ENCODE data around the gene OTOGL.
"Not testable (repeated sequence)": the region's sequence is repeated elsewhere in the genome, so short reads cannot be mapped to it uniquely, and the experiment has no call there.

OTOGL gene

GRCh38 chr12:80199931-80200330 is 100.6 kb downstream of the OTOGL start:
- Histone ChIP-seq H3K36me3 (ENCODE audit: control insufficient read depth in 2 of 2, insufficient read depth in 2 of 2, low read length in 2 of 2) (no peaks in the 10 kb centered on the region), H3K9ac (ENCODE audit: low read length in 2 of 2) (no peak overlapping the region), H3K4me3 (ENCODE audit: low read length in 2 of 2) (no peak overlapping the region)

DNA sequence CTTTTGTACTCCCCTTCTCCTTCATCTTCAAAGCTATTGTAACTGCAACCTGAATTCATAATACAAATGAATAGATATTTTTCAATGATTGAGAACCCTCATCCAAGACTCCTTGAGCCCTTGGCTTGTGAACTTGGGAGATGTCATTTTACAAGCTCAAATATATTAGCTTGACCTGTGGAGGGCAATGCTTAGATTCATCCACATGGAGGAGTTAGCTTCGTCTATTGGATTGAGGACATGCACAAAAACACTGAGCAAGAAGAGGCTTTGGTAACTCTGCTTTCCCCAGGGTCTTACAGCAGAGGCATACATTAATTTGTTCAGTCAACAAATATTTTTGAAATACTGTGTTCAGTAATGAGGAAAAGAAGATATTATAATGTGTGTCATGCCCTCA is 101.1 kb downstream of the OTOGL start:
- Histone ChIP-seq H3K4me3 (ENCODE audit: low read length in 2 of 2) (no peak overlapping the region), H3K4me1 (ENCODE audit: control insufficient read depth, insufficient read depth, low read length) (no peaks in the 10 kb centered on the region), H3K9ac (ENCODE audit: low read length in 2 of 2) (no peak overlapping the region), H3K36me3 (ENCODE audit: control insufficient read depth in 2 of 2, insufficient read depth in 2 of 2, low read length in 2 of 2) (no peaks in the 10 kb centered on the region), H3K27me3 (ENCODE audit: control insufficient read depth in 1 of 2, insufficient read depth in 2 of 2, low read length in 2 of 2) (no peaks in the 10 kb centered on the region), H3K27ac (ENCODE audit: low read length) (no peak overlapping the region), H3K9me3 (ENCODE audit: control insufficient read depth in 2 of 2, low read length in 2 of 2) (no peaks in the 10 kb centered on the region)

More at GRCh38 chr12:80199931-80200330, 100.6 kb downstream of the OTOGL start:
- Histone ChIP-seq H3K4me1 (ENCODE audit: control insufficient read depth, insufficient read depth, low read length) (no peaks in the 10 kb centered on the region), H3K27ac (ENCODE audit: low read length) (no peak overlapping the region), H3K9me3 (ENCODE audit: control insufficient read depth in 2 of 2, low read length in 2 of 2) (no peaks in the 10 kb centered on the region), H3K27me3 (ENCODE audit: control insufficient read depth in 1 of 2, insufficient read depth in 2 of 2, low read length in 2 of 2) (no peaks in the 10 kb centered on the region)

DNA sequence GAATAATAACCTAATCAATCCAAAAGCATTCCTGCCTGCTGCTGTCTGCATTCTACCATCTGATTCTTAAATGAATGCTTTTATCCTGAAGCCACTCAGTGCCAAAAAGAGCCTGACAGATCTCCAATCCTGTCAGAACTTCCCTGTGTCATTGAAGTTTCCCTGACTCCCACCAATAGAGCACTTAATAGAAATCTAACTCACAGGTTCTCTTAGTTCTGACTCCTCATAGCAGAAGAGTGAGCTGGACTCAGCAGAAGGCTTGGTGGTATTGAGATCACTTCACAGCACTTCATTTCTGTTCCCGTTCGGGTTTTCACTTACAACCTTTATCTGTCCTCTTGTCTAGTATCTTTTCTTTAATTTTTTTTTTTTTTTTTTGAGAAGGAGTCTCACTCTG is 102.6 kb downstream of the OTOGL start:
- H3K36me3 ChIP-seq (ENCODE audit: control insufficient read depth in 2 of 2, insufficient read depth in 2 of 2, low read length in 2 of 2), result no peaks in the 10 kb centered on the region
- no peak overlapping the region for H3K9ac ChIP-seq (ENCODE audit: low read length in 2 of 2)

GRCh38 chr12:80205960-80206359 is 106.6 kb downstream of the OTOGL start:
- no peak overlapping the region for H3K9ac ChIP-seq (ENCODE audit: low read length in 2 of 2)
- H3K4me3 ChIP-seq (ENCODE audit: low read length in 2 of 2), result no peak overlapping the region
- H3K36me3 ChIP-seq (ENCODE audit: control insufficient read depth in 2 of 2, insufficient read depth in 2 of 2, low read length in 2 of 2), result no peaks in the 10 kb centered on the region
- no peak overlapping the region for H3K27ac ChIP-seq (ENCODE audit: low read length)
- H3K9me3 ChIP-seq (ENCODE audit: control insufficient read depth in 2 of 2, low read length in 2 of 2), result no peaks in the 10 kb centered on the region
- H3K4me1 ChIP-seq (ENCODE audit: control insufficient read depth, insufficient read depth, low read length), result no peaks in the 10 kb centered on the region
- no peaks in the 10 kb centered on the region for H3K27me3 ChIP-seq (ENCODE audit: control insufficient read depth in 1 of 2, insufficient read depth in 2 of 2, low read length in 2 of 2)

More for the DNA sequence above, 102.6 kb downstream of the OTOGL start:
- no peaks in the 10 kb centered on the region for H3K27me3 ChIP-seq (ENCODE audit: control insufficient read depth in 1 of 2, insufficient read depth in 2 of 2, low read length in 2 of 2)
- H3K4me3 ChIP-seq (ENCODE audit: low read length in 2 of 2), result no peak overlapping the region
- no peak overlapping the region for H3K27ac ChIP-seq (ENCODE audit: low read length)
- H3K4me1 ChIP-seq (ENCODE audit: control insufficient read depth, insufficient read depth, low read length), result no peaks in the 10 kb centered on the region
- H3K9me3 ChIP-seq (ENCODE audit: control insufficient read depth in 2 of 2, low read length in 2 of 2), result no peaks in the 10 kb centered on the region

DNA sequence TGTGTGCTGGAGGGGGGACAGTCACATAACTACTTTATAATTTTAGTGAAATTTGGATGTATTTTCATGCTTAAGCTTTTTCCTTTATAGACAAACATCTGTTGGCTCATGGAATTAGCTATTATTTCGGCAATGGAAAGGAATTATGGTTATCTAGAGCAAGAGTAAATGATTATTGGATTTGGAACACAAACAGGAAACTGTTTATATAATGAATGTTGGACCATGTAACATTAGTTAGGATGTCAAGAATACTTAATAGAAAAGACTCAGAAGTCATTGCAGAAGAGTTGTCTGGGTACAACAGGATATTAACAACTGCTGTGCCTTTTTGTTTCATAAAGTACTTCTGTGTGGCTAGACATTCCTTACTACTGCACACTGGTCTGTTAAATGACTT is 108.7 kb downstream of the OTOGL start:
- H3K4me3 ChIP-seq (ENCODE audit: low read length in 2 of 2), result no peak overlapping the region
- no peaks in the 10 kb centered on the region for H3K9me3 ChIP-seq (ENCODE audit: control insufficient read depth in 2 of 2, low read length in 2 of 2)
- H3K9ac ChIP-seq (ENCODE audit: low read length in 2 of 2), result no peak overlapping the region
- H3K27ac ChIP-seq (ENCODE audit: low read length), result no peak overlapping the region
- H3K4me1 ChIP-seq (ENCODE audit: control insufficient read depth, insufficient read depth, low read length), result no peaks in the 10 kb centered on the region
- H3K36me3 ChIP-seq (ENCODE audit: control insufficient read depth in 2 of 2, insufficient read depth in 2 of 2, low read length in 2 of 2), result no peaks in the 10 kb centered on the region
- H3K27me3 ChIP-seq (ENCODE audit: control insufficient read depth in 1 of 2, insufficient read depth in 2 of 2, low read length in 2 of 2), result no peaks in the 10 kb centered on the region

GRCh38 chr12:80211671-80212070 is 112.3 kb downstream of the OTOGL start:
- H3K36me3 ChIP-seq (ENCODE audit: control insufficient read depth in 2 of 2, insufficient read depth in 2 of 2, low read length in 2 of 2), result no peaks in the 10 kb centered on the region

DNA sequence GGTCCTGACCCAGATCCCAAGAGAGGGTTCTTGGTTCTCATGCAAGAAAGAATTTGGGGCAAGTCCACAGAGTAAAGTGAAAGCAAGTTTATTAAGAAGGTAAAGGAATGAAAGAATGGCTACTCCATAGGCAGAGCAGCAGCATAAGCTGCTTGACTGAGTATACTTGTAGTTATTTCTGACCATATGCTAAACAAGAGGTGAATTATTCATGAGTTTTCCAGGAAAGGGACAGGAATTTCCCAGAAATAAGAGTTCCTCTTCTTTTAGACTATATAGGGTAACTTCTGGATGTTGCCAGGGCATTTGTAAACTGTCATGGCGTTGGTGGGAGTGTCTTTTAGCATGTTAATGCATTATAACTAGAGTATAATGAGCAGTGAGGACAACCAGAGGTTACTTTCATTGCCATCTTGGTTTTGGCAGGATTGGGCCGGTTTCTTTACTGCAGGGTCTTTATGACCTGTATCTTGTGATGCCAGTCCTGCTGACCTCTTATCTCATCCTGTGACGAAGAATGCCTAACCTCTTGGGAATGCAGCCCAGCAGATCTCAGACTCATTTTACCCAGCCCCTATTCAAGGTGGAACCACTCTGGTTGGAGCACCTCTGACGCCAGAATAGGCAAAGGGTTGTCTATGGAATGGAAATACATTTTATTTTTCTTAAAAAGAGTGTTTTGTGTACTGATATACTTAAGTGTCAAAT is 113.8 kb downstream of the OTOGL start:
- no peaks in the 10 kb centered on the region for H3K4me1 ChIP-seq (ENCODE audit: control insufficient read depth, insufficient read depth, low read length)
- H3K4me3 ChIP-seq (ENCODE audit: low read length in 2 of 2), result no peak overlapping the region
- no peaks in the 10 kb centered on the region for H3K9me3 ChIP-seq (ENCODE audit: control insufficient read depth in 2 of 2, low read length in 2 of 2)
- no peak overlapping the region for H3K27ac ChIP-seq (ENCODE audit: low read length)
- H3K9ac ChIP-seq (ENCODE audit: low read length in 2 of 2), result no peak overlapping the region
- H3K27me3 ChIP-seq (ENCODE audit: control insufficient read depth in 1 of 2, insufficient read depth in 2 of 2, low read length in 2 of 2), result no peaks in the 10 kb centered on the region
- no peaks in the 10 kb centered on the region for H3K36me3 ChIP-seq (ENCODE audit: control insufficient read depth in 2 of 2, insufficient read depth in 2 of 2, low read length in 2 of 2)

More at GRCh38 chr12:80211671-80212070, 112.3 kb downstream of the OTOGL start:
- no peak overlapping the region for H3K9ac ChIP-seq (ENCODE audit: low read length in 2 of 2)
- no peaks in the 10 kb centered on the region for H3K4me1 ChIP-seq (ENCODE audit: control insufficient read depth, insufficient read depth, low read length)
- H3K27ac ChIP-seq (ENCODE audit: low read length), result no peak overlapping the region
- no peaks in the 10 kb centered on the region for H3K9me3 ChIP-seq (ENCODE audit: control insufficient read depth in 2 of 2, low read length in 2 of 2)
- H3K27me3 ChIP-seq (ENCODE audit: control insufficient read depth in 1 of 2, insufficient read depth in 2 of 2, low read length in 2 of 2), result no peaks in the 10 kb centered on the region
- H3K4me3 ChIP-seq (ENCODE audit: low read length in 2 of 2), result no peak overlapping the region

- no peaks in the 10 kb centered on the region for H3K9me3 ChIP-seq (ENCODE audit: control insufficient read depth in 2 of 2, low read length in 2 of 2)
- H3K27ac ChIP-seq (ENCODE audit: low read length), result no peak overlapping the region
- H3K27me3 ChIP-seq (ENCODE audit: control insufficient read depth in 1 of 2, insufficient read depth in 2 of 2, low read length in 2 of 2), result no peaks in the 10 kb centered on the region
- no peaks in the 10 kb centered on the region for H3K36me3 ChIP-seq (ENCODE audit: control insufficient read depth in 2 of 2, insufficient read depth in 2 of 2, low read length in 2 of 2)
- no peak overlapping the region for H3K9ac ChIP-seq (ENCODE audit: low read length in 2 of 2)
- no peaks in the 10 kb centered on the region for H3K4me1 ChIP-seq (ENCODE audit: control insufficient read depth, insufficient read depth, low read length)
- no peak overlapping the region for H3K4me3 ChIP-seq (ENCODE audit: low read length in 2 of 2)
Measured at GRCh38 chr12:80213871-80214270, 114.5 kb downstream of the OTOGL start.

GRCh38 chr12:80217011-80217535 is 117.7 kb downstream of the OTOGL start:
- Histone ChIP-seq H3K36me3 (ENCODE audit: control insufficient read depth in 2 of 2, insufficient read depth in 2 of 2, low read length in 2 of 2) (no peaks in the 10 kb centered on the region), H3K27me3 (ENCODE audit: control insufficient read depth in 1 of 2, insufficient read depth in 2 of 2, low read length in 2 of 2) (no peaks in the 10 kb centered on the region), H3K4me3 (ENCODE audit: low read length in 2 of 2) (no peak overlapping the region), H3K9me3 (ENCODE audit: control insufficient read depth in 2 of 2, low read length in 2 of 2) (no peaks in the 10 kb centered on the region), H3K4me1 (ENCODE audit: control insufficient read depth, insufficient read depth, low read length) (no peaks in the 10 kb centered on the region), H3K9ac (ENCODE audit: low read length in 2 of 2) (no peak overlapping the region), H3K27ac (ENCODE audit: low read length) (no peak overlapping the region)

DNA sequence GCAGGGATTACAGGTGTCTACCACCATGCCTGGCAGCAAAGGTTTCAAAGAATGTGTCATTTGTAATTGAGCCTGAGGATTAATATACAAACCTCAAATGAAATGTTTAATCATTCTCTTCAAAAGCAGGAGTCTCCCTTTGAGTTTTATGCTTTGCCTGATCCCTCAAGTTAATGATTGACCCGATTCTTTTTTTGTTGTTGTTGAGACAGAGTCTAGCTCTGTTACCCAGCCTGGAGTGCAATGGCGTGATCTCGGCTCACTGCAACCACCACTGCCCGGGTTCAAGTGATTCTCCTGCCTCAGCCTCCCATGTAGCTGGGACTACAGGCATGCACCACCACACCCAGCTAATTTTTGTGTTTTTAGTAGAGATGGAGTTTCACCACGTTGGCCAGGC is 119.6 kb downstream of the OTOGL start:
- H3K9ac ChIP-seq (ENCODE audit: low read length in 2 of 2); H3K4me1 ChIP-seq (ENCODE audit: control insufficient read depth, insufficient read depth, low read length); H3K36me3 ChIP-seq (ENCODE audit: control insufficient read depth in 2 of 2, insufficient read depth in 2 of 2, low read length in 2 of 2); H3K4me3 ChIP-seq (ENCODE audit: low read length in 2 of 2); H3K9me3 ChIP-seq (ENCODE audit: control insufficient read depth in 2 of 2, low read length in 2 of 2); H3K27ac ChIP-seq (ENCODE audit: low read length); H3K27me3 ChIP-seq (ENCODE audit: control insufficient read depth in 1 of 2, insufficient read depth in 2 of 2, low read length in 2 of 2): not testable (repeated sequence)

DNA sequence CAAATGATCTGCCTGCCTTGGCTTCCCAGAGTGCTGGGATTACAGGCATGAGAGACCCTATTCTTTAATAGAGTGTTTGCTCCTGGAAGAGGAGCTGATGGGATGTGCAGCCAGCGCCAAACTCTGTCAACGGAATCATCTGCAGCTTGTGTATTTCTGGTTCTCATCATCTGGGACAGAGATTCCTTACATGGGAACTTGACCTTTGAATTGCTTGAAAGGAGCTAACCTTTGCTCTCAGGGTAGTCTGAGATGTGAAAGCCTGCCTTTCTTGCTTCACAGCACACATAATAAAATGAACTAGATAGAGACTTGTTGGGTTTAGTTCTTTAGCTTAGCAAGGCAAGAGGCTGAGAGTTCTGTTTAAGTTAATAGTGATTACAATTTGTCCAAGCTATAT is 120.0 kb downstream of the OTOGL start:
- Histone ChIP-seq H3K4me1 (ENCODE audit: control insufficient read depth, insufficient read depth, low read length) (no peaks in the 10 kb centered on the region), H3K36me3 (ENCODE audit: control insufficient read depth in 2 of 2, insufficient read depth in 2 of 2, low read length in 2 of 2) (no peaks in the 10 kb centered on the region), H3K27me3 (ENCODE audit: control insufficient read depth in 1 of 2, insufficient read depth in 2 of 2, low read length in 2 of 2) (no peaks in the 10 kb centered on the region), H3K9ac (ENCODE audit: low read length in 2 of 2) (no peak overlapping the region), H3K27ac (ENCODE audit: low read length) (no peak overlapping the region), H3K9me3 (ENCODE audit: control insufficient read depth in 2 of 2, low read length in 2 of 2) (no peaks in the 10 kb centered on the region), H3K4me3 (ENCODE audit: low read length in 2 of 2) (no peak overlapping the region)

Data from stomach smooth muscle (tissue), 2 donors.